Fibroblast of villous mesenchyme (primary cell): Measurements from ENCODE around the gene GTF2F1. TPM values are rescaled to one million over a fixed set of nuclear protein-coding genes. Genes with fewer than 3 reads are reported as not detected.

Experiments used
- DNase-seq: peaks from one replicate; pipeline ENCODE4 v3.0.0-alpha.2; 2010; ENCODE audit warnings: low read depth
- H3K4me3 ChIP-seq: 2 replicates; pipeline ENCODE4 v1.5.1; 2011; ENCODE audit warnings: low read depth, mild to moderate bottlenecking, low read length
- small RNA-seq: library from RNA; depleted of rRNA; stranded (forward); fragments of <200 nt; gene quantifications from one replicate; pipeline ENCODE3, GENCODE V24; 2012
- total RNA-seq: library from RNA; depleted of rRNA; stranded (reverse); fragments of >200 nt; gene quantifications from 2 replicates; pipeline ENCODE4 v1.2.3, GENCODE V29; 2012
- TF ChIP-seq, protein P1 (sequence below): IDR thresholded peaks from 2 replicates; pipeline ENCODE4 v1.5.1; 2012; ENCODE audit warnings: low read depth, mild to moderate bottlenecking, low read length; ENCODE audit not compliant: insufficient read depth

The GTF2F1 gene
- total RNA-seq, 1 donor = 42.7 TPM

DNA sequence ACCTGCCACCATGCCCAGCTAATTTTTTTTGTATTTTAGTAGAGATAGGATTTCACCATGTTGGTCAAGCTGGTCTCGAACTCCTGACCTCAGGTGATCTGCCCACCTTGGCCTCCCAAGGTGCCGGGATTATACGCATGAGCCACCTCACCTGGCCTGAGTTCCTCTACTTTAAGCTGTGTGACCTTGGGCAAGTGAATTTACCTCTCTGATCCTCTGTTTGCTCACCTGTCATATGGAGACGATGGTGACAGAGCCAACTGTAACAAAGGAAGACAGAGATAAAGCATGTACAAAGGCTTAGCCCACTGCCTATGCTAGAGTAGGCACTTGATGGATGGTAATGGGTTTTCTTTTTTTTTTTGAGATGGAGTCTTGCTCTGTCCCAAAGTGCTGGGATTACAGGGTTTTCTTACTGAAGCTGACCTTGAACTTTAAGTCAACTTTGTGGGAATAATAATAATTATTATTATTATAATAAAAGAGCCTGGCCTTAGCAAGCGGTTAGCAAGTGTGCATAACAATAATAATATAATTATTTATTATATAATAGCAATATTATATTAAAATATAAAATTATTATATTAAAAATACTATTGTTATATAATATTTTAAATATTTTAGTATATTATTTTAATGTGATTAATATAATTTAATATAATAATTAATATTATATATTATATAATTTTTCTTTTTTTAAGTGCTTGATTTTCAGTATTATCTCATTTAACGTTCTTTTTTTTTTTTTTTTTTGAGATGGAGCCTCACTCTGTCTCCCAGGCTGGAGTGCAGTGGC is 58.3 kb downstream of the GTF2F1 start:
- TF ChIP-seq, protein P1, sequence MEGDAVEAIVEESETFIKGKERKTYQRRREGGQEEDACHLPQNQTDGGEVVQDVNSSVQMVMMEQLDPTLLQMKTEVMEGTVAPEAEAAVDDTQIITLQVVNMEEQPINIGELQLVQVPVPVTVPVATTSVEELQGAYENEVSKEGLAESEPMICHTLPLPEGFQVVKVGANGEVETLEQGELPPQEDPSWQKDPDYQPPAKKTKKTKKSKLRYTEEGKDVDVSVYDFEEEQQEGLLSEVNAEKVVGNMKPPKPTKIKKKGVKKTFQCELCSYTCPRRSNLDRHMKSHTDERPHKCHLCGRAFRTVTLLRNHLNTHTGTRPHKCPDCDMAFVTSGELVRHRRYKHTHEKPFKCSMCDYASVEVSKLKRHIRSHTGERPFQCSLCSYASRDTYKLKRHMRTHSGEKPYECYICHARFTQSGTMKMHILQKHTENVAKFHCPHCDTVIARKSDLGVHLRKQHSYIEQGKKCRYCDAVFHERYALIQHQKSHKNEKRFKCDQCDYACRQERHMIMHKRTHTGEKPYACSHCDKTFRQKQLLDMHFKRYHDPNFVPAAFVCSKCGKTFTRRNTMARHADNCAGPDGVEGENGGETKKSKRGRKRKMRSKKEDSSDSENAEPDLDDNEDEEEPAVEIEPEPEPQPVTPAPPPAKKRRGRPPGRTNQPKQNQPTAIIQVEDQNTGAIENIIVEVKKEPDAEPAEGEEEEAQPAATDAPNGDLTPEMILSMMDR = no peak
- DNase-seq = no peak
- no peak overlapping the region for H3K4me3 ChIP-seq

DNA sequence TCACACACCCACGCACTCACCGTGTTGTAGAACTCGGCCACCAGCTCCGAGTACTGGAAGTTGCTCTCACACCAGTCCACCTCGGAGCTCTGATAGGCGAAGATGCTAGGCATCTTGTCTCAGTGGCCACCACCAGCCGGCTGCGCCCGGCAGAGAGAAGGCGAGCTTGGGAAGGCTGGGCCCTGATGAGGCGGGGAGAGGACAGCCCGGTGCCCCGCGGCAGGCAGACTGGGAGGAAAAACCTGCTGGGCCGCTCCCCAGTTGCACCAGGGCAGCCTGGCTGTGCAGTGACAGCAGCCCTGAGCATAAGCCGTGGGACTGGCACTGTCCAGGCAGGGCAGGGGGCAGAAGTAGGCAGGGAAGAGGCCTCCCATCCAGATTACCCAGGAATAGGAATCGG is 59.5 kb downstream of the GTF2F1 start, which contains the start of gene ACER1:
Gene ACER1 (minus strand): TSS at position 174 of the 400 bp plus-strand sequence. CDS start 61 bp downstream, at position 113.
- TF ChIP-seq, protein P1 = no peak
- H3K4me3 ChIP-seq = no peak within 1 kb of the TSS
- no peak for DNase-seq

Small RNA genes lying within 50 kb of the gene (small RNA-seq; reads per million reads assigned to genes)
- gene MIR6790 (not detected), gene MIR6885 (not detected)

Other genes starting within 250 kb of the GTF2F1 start
- gene MLLT1, start 113.2 kb downstream of the GTF2F1 start, total RNA-seq = 11.9 and 12.5 TPM in 2 replicates
- gene ACER1, start 59.6 kb downstream of the GTF2F1 start, total RNA-seq = not detected in 2 replicates
- gene CLPP, start 31.6 kb downstream of the GTF2F1 start, total RNA-seq = 35.4 and 38.3 TPM in 2 replicates
- 35.4 and 47.7 TPM in 2 replicates for gene ALKBH7, start 20.4 kb downstream of the GTF2F1 start, total RNA-seq
- gene PSPN, start 17.2 kb downstream of the GTF2F1 start, total RNA-seq = 0.97 and 1.7 TPM in 2 replicates
- 91.8 and 118 TPM in 2 replicates for gene KHSRP, start 31.6 kb upstream of the GTF2F1 start, total RNA-seq
- not detected in 2 replicates for gene SLC25A41, start 40.6 kb upstream of the GTF2F1 start, total RNA-seq
- 22.9 and 33.2 TPM in 2 replicates for gene SLC25A23, start 66.6 kb upstream of the GTF2F1 start, total RNA-seq
- gene CRB3, start 71.1 kb upstream of the GTF2F1 start, total RNA-seq = 0.43 TPM in 1 of 2 replicates, not detected in the other
- gene DENND1C, start 88.6 kb upstream of the GTF2F1 start, total RNA-seq = not detected in 2 replicates
- gene TUBB4A, start 109.1 kb upstream of the GTF2F1 start, total RNA-seq = not detected in 2 replicates
- 0.32 TPM in 1 of 2 replicates, not detected in the other for gene TNFSF9, start 137.9 kb upstream of the GTF2F1 start, total RNA-seq
- gene CD70, start 198.0 kb upstream of the GTF2F1 start, total RNA-seq = not detected in 2 replicates